GM18498 (cell line): Measurements from ENCODE around the gene PGC.

Experiments used
- ATAC-seq: cut with Tn5 transposase; IDR thresholded peaks from one replicate; pipeline ENCODE4 v1.9.1; 2021; ENCODE audit warnings: mild to moderate bottlenecking, moderate library complexity; ENCODE audit not compliant: unreplicated experiment

Gene PGC

DNA sequence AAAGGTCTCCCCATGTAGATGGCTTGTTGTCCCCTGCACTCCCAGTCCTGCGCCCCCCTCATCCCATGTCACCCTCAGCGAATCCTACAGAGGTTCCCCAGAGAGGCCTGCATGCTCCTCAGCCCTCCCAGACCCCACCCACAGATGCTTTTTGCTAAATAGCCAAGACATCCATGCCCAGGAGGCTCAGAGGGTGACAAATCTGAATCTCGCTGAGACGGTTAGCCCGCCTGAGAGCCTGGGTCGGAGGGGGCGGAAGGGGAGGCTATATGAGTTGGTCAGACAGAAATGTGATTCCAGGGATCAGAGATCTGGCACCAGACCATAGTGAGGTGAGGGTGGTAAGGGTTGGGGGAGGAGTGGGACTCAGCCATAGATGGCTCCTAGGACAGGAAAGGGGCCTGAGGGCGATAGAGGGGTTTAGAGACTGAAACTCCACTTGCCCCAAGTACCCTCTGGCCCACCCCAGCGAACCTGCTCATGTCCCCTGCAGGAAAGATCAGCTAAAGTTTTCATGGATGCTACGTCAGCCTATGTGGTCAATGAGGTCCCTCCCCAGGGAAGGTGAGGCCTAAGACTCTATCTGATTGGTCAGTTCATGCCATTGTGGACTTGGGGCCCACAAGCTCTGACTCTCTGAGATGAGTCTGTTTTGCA is 45.0 kb downstream of the PGC start:
- no peak for ATAC-seq

- no peak for ATAC-seq
Observed at GRCh38 chr6:41700463-41701347, 46.5 kb downstream of the PGC start.

DNA sequence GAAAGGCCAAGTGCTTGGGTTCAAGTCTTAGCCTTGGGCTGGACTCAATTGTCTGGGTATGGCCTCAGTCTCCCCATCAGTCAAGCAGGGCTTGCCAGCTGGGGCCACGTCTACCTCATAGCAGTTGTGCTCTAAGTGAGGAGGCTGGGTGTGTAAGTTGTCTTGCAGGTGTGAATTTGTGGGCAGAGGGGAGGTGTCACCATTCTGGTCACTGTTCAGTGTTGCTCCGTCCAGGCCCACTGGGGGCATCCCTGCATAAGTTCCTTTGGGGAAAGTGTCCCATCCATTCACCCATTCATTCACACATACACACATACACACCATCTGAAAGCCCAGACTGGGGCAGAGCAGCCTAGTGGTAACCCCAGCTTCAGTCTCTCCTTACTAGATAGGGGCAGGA is 48.1 kb downstream of the PGC start:
- no peak for ATAC-seq

GRCh38 chr6:41697861-41698781 is 49.1 kb downstream of the PGC start:
- no peak for ATAC-seq

- no peak for ATAC-seq
Observed at GRCh38 chr6:41696788-41697187, 50.4 kb downstream of the PGC start.

- no peak for ATAC-seq
Observed at GRCh38 chr6:41695825-41696224, 51.4 kb downstream of the PGC start.

DNA sequence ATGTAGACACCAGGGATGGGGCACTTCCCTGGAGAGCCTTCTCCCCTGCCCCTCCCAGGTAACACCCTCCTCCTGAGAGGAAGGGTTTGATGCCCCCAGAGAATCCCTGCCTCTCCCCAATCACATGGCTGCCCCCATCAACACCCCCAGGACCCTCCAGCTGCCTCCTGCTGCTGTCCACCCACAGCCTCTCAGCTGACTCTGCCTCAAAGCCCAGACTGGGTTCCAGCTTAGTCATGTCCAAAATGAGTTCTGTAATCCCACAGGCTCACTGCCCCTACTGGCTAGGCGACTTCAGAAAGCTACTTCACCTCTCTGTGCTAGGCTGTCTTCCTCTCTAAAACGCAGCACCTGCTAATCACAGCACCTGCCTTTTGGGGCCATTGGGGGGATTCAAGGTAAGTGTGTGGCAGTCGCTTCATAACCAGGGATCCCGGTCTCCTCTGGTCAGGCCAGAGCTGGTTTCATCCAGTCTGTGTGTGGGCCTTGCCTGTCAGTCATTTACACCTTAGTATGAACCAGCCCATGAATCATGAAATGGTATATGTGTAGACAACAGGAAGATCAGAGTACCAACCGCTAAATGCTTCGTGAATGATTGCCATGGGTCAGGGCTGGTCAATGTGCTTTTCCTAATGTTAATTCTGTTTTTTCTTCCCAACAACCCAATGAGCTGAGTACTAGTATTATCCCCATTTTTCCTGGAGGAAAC is 52.2 kb downstream of the PGC start:
- ATAC-seq: no peak

DNA sequence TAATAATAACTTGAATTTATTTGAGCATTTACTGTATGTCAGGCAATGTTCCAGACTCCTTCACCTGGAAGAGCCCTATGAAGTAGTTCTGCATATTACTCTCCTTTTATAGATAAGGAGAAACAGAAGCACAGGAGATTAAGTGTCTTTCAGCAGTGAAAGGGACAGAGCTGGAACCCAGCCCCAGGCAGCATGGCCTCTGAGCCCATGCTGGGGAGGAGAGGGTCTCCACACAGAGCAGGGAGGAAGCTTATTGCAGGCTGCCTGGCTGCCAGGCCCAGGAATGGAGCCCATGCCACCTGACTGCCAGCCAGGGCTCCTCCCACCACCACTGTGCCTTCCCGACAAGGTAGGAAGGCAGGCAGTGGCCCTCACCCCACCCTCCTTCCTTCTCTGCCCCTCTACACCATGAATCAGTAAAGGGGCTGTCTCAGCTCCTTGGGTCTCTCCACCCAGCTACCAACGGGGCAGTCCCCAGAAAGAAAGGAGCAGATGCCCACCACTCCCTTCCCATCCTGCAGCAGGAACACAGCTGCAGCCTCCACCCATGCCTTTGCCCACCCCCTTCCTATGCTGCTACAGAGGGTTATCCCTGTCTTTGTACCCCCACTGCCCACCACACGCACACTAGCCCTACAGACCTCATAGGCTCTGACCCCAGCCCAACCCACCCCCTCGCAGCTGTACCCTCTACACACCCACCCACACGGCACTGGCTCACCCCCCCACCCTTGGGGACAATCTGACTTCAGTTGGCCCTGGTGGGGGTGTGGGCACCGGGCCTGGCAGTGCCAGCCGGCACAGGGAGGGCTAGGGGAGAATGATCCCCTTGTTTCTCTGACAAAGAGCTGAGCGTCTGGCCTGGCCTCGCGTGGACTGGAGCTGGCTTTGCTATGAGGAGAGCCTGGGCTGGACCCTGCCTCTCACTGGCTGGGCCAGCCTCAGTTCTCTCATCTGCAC is 53.6 kb downstream of the PGC start:
- ATAC-seq: no peak

DNA sequence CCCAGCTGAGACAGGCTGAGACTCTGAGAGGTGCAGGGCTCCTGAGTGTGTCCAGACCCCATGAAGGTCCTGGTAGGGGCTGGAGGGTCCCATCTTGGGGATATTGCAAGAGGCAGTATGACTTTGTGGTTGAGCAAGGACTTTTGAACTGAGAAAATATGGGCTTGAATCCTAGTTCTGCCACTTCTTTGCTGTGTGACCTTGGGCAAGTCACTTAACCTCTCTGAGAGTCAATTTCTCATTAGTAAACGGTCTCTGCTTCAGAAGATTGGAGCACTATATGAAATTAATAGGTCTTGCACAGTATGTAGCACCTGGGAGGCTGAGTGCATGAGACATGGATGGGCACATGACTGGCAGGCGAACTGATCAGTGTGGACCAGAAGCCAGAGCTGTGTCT is 54.5 kb downstream of the PGC start:
- ATAC-seq: no peak

GRCh38 chr6:41692080-41692675 is 55.0 kb downstream of the PGC start:
- no peak for ATAC-seq

- ATAC-seq: no peak
Observed at GRCh38 chr6:41691426-41692079, 55.6 kb downstream of the PGC start.

GRCh38 chr6:41690541-41691330 is 56.5 kb downstream of the PGC start:
- ATAC-seq: no peak

DNA sequence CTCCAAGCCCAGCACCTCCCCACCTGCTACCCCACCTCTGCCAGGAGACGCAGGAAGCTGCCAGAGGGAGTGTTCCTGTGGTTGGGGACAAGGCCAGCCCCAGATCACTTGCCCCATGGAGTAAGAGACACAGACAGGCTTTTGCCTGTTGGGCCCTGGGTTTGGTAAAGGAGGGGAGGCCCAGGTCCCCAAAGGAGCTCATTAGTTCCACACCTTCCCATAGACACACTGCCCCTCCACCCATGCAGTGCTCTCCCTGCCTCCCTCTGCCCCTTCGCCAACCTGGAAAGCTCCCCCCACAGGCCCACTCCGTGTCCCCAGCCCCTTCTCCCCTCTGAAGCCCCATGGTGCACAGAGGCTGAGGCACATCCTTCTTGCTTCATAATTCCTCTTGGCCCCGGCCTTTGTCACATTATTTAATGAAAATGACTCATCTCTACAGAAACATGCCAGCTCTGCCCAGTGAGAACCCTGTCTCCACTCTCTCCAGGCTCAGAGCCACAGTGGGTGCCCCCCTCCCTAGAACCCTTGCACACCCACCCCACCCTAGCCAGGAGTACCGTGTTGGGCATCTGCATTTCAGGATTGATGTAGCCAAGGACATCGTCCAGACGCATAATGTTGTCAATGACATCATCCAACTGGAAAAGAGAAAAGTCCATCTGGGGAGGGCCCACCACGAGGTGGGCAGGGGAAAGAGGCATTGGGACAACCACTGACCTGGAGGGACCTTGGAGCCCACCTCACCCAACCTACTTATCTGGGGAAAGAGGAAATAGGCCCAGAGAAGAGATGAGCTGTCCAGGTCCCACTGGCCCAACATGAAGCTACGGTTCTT is 57.8 kb downstream of the PGC start:
- no peak for ATAC-seq

GRCh38 chr6:41688256-41688965 is 58.8 kb downstream of the PGC start:
- ATAC-seq: no peak

- ATAC-seq: no peak
Observed at GRCh38 chr6:41687501-41688175, 59.6 kb downstream of the PGC start.
